ENCODE data around the gene CCDC102B. TPM values are rescaled to one million over a fixed set of nuclear protein-coding genes. Genes with fewer than 3 reads are reported as not detected.

CCDC102B gene
- total and polyA plus RNA-seq, 2 experiments from 2014 or later: 1.3 to 2.1 TPM

- no peaks in the 10 kb centered on the region for H3K27me3 Mint-ChIP-seq (ENCODE audit: insufficient read depth, low read depth, poor library complexity)
- Histone ChIP-seq H3K36me3 (ENCODE audit: insufficient read depth) (no peaks in the 10 kb centered on the region), H3K79me2 (replicated peaks; ENCODE audit: insufficient read depth) (no peaks in the 10 kb centered on the region), H3K4me1 (ENCODE audit: insufficient read depth) (peaks cover 4% of the 10 kb centered on the region; the same call in 1 of the 2 replicates), H3K4me3 (no peak overlapping the region), H3K27ac (ENCODE audit: low read depth) (no peak overlapping the region), H3F3A (replicated peaks; ENCODE audit: low read depth) (no peaks in the 10 kb centered on the region), H2AFZ (no peak overlapping the region), H3K9me2 (ENCODE audit: insufficient read depth) (no peaks in the 10 kb centered on the region), H3K27me3 (ENCODE audit: insufficient read depth) (no peaks in the 10 kb centered on the region), H4K20me1 (replicated peaks; ENCODE audit: insufficient read depth) (no peaks in the 10 kb centered on the region), H3K4me2 (no peak overlapping the region)
- no peaks in the 10 kb centered on the region for H3K36me3 Mint-ChIP-seq (ENCODE audit: low read depth)
- TF ChIP-seq EZH2 (IDR thresholded peaks at IDR 0.05; ENCODE audit: low read depth, unreplicated experiment): no peak
- no peak for TF ChIP-seq NANOG (IDR thresholded peaks at IDR 0.05; ENCODE audit: borderline replicate concordance)
- H3K9me3 Mint-ChIP-seq: peaks cover 2% of the 10 kb centered on the region; the same call in 1 of the 3 replicates
- DNase-seq (ENCODE audit: low spot score): no peak
- no peak overlapping the region for H3K27ac Mint-ChIP-seq
- no peak overlapping the region for H3K4me3 Mint-ChIP-seq
- peaks cover 6% of the 10 kb centered on the region; the same call in 2 of the 3 replicates for H3K4me1 Mint-ChIP-seq
- no peak for ATAC-seq
Observed at GRCh38 chr18:68937029-68937599, 139.2 kb downstream of the CCDC102B start.

GRCh38 chr18:68940039-68940438 is 142.2 kb downstream of the CCDC102B start:
- Histone ChIP-seq H3F3A (replicated peaks; ENCODE audit: low read depth) (no peaks in the 10 kb centered on the region), H3K79me2 (replicated peaks; ENCODE audit: insufficient read depth) (no peaks in the 10 kb centered on the region), H2AFZ (no peak overlapping the region), H4K20me1 (replicated peaks; ENCODE audit: insufficient read depth) (no peaks in the 10 kb centered on the region), H3K27me3 (ENCODE audit: insufficient read depth) (no peaks in the 10 kb centered on the region), H3K36me3 (ENCODE audit: insufficient read depth) (no peaks in the 10 kb centered on the region), H3K4me2 (no peak overlapping the region), H3K27ac (ENCODE audit: low read depth) (no peak overlapping the region), H3K4me1 (ENCODE audit: insufficient read depth) (peaks cover 25% of the 10 kb centered on the region), H3K4me3 (no peak overlapping the region), H3K9me2 (ENCODE audit: insufficient read depth) (no peaks in the 10 kb centered on the region)
- H3K9me3 Mint-ChIP-seq: peaks cover 2% of the 10 kb centered on the region; the same call in 1 of the 3 replicates
- DNase-seq (ENCODE audit: low spot score) (no peak), ATAC-seq (no peak)
- peaks cover 29% of the 10 kb centered on the region for H3K4me1 Mint-ChIP-seq
- H3K27me3 Mint-ChIP-seq (ENCODE audit: insufficient read depth, low read depth, poor library complexity): no peaks in the 10 kb centered on the region
- H3K36me3 Mint-ChIP-seq (ENCODE audit: low read depth): no peaks in the 10 kb centered on the region
- no peak overlapping the region for H3K4me3 Mint-ChIP-seq
- no peak overlapping the region for H3K27ac Mint-ChIP-seq
- TF ChIP-seq CTCF (conservative IDR thresholded peaks at IDR 0.05; ENCODE audit: low read depth in 2 of 2) (no peak), JUNB (IDR thresholded peaks at IDR 0.05; ENCODE audit: unreplicated experiment) (no peak), ZNF114 (CRISPR knock-in tag; IDR thresholded peaks at IDR 0.05) (no peak), REST (IDR thresholded peaks at IDR 0.05; ENCODE audit: unreplicated experiment) (no peak), EZH2phosphoT487 (IDR thresholded peaks at IDR 0.05; ENCODE audit: unreplicated experiment) (no peak), NANOG (IDR thresholded peaks at IDR 0.05; ENCODE audit: borderline replicate concordance) (no peak), ETS1 (IDR thresholded peaks at IDR 0.05) (no peak)
